NCI-H774 (cell line): ENCODE measurements around the gene TRIP10.

Experiments
- DNase-seq: peaks from one replicate; lab custom pipeline; 2025; lab: John Stamatoyannopoulos, UW

The TRIP10 gene

DNA sequence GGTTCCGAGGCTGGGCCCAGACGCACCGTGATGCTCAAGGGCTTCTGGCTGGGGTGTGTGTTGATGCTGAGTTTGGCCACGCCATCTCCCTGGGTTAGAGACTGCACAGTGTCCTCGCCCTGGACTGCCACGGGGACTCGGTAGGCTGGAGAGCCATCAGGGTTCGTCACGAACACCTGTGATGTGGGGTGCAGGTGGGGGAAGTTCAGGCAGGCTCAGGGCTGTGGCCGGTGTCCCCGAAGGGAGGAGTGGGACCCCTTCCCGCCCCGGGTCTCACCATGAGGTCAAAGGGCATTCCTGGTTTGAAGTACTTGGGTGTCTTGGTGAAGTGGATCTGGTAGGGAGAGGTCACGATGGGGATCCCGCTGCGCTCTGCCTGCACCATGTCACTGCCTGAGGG, 27.2 kb upstream of the TRIP10 start:
- DNase-seq = no peak

DNA sequence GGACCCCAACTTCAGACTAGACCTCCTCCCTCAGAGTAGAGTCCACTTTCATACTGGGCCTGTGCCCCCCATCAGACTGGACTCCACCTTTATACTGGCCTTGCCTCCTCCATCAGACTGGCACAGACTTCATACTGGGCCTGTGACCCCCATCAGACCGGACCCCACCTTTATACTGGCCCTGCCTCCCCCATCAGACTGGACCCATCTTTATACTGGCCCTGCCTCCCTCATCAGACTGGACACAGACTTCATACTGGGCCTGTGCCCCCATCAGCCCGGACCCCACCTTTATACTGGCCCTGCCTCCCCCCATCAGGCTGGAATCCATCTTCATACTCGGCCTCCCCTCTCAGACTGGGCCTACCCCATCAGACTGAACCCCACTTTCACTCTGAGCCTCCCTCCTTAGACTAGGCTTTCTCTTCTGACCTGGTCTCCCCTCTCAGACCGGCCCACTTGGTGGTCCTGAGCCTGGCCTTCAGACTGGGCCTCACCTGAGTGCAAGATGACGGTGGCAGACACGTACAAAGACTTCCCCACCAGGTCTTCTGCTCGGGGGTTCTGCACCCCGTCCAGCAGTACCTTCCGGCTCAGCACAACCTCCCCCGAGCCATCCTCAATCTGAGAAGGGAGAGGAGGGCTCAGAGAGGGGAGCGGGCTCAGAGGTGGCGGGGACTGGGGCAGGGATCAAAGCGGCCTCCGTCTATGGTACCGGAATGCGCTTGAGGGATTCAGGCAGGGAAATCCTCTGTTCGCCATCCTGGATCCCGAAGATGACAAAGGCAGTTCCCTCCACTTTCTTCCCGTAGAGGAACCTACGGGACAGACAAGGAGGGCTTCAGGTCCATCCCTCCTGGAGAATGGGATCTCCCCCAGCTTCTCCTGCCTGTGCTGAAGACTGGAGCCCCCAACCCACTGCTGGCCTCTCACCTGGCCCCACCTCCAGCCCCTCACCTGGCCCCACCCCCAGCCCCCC, 26.5 kb upstream of the TRIP10 start:
- DNase-seq = no peak

DNA sequence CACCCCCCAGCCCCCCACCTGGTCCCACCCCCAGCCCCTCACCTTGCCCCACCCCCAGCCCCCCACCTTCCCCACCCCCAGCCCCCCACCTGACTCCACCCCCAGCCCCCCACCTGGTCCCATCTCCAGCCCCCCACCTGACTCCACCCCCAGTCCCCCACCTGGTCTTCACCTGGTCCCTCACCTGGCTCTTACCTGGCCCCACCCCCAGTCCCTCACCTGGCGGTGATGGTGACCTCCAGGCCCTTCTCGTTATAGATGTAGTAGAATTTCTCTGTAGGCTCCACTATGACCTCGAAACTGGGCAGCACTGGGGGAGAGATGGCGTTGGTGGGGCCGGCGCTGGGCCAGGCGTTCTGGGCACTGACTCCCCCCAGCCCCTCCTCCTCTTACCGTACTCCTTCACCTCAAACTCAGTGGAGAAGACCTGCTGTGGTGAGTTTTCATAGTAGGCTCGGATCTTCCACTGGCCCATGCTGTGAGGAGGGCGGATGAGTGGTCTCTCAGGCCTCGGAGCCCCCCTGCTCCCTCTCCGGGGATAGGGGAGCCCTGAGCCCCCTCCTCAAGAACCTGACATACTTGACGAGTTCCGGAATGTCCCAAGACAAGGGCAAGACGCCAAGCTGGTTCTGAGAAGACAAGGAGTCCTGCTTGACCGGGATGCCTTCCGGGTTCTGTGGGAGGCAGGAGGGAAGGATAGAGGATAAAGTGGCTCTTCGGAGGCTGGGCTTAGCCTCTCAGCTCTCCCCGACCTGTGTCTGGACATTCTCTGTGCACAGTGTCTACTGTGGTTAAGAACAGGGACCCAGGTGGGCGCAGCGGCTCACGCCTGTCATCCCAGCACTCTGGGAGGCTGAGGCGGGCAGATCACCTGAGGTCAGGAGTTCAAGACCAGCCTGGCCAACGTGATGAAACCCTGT, 25.4 kb upstream of the TRIP10 start:
- DNase-seq = no peak

DNA sequence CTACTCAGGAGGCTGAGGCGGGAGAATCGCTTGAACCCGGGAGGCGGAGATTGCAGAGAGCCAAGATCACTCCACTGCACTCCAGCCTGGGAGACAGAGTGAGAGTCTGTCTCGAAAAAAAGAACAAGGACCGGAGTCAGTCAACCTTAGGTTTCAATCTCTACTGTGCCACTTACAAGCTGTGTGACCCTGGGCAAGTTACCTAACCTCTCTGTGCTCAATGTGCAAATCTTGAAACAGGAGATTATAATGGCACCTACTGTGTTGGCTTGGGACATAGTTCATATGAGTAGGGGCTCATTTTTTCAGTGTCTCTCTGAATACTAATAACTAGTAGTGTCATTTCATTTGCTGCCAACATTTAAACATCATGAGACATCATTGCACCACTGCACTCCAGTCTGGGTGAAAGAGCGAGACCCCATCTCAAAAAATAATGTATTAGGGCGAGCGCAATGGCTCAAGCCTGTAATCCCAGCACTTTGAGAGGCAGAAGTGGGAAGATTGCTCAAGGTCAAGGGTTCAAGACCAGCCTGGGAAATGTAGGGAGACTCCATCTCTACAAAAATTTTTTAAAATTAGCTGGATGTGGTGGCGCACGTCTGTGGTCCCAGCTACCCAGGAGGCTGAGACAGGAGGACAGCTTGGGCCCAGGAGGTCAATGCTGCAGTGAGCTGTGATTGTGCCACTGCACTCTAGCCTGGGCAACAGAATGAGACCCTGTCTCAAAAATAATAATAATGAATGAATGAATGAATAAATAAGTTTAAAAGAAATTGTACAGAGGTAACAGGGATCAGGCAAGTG, 24.5 kb upstream of the TRIP10 start:
- DNase-seq = no peak

DNA sequence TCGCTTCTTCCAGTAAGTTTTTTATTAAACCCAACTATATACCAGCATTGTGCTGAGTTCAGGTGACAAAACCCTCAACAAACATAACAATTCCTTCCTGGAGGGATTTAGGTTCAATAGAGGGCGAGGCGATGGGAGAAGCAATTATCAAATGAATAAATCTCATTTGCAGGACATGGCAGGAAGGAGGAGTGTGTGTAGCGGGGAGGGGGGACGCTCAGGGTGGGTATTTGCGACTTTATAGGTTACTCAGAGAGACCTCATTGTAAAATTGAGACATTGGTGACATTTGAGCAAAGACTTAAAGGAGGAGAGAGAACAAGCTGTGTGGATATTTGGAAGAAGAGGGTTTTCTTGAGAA, 22.9 kb upstream of the TRIP10 start:
- DNase-seq = no peak

DNA sequence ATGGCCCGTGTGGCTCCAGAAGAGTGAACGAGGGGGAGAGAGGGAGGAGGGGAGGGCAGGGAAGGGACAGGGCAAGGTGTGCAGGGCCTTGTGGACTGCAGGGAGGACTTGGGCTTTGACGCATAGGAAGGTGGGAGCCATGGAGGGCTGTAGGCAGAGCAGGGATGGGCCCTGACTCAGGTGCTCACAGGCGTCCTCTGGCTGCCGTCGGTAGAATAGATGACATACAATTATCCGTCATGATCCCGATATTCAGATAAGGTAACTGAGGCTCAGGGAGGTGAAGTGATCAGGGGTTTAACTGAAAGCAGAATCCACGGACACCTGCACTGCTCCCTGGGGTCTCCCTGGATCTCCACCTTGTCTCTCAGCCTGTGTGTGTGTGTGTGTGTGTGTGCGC, 22.4 kb upstream of the TRIP10 start:
- DNase-seq = no peak

DNA sequence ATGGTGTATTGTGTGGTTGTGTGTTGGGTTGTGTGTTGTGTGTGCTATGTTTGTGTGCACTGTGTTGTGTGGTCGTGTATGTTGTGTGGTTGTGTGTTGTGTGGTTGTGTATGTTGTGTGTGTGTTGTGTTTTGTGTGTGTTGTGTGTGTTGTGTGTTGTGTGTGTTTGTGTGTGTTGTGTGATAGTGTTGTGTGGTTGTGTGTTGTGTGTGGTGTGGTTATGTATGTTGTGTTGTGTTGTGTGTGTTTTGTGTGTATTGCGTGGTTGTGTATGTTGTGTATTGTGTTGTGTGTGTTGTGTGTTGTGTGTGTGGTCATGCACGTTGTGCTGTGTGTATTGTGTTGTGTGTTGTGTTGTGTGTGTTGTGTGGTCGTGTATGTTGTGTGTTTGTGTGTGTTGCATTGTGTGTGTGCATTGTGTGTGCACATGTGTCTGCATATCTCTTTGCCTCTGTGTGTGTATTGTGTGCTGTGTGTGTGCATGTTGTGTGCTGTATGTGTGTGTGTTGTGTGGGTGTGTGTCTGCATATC, 22.0 kb upstream of the TRIP10 start:
- no peak for DNase-seq

DNA sequence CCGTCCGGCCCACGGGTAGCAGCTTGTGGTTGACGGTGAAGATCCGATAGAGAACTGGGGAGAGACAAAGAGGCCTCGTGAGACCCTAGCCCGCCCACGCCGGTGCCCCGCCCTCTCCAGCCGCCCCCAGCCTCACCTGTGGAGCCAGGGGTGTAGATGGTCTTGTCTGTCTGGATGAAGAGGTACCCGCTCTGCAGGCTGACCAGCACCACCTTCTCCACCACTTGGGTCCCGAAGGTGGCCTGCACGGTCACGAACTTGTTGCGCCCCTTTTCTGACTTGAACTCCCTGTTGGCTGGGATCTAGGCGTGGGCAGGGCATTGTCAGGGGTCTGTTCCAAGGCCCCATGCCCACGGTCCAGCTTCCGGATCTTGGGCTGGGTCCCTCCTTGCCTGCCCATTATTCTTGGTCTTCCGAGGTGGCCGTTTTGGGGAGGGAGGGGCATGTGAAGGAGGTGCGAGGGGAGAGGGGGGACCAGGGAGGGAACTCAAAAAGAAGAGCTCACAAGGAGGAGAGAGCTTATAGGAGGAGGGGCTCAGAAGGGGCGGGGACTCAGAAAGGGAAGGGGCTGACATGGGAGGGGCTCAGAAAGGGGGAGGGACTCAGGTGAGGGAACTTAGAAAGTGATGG, 21.3 kb upstream of the TRIP10 start:
- DNase-seq = no peak

DNA sequence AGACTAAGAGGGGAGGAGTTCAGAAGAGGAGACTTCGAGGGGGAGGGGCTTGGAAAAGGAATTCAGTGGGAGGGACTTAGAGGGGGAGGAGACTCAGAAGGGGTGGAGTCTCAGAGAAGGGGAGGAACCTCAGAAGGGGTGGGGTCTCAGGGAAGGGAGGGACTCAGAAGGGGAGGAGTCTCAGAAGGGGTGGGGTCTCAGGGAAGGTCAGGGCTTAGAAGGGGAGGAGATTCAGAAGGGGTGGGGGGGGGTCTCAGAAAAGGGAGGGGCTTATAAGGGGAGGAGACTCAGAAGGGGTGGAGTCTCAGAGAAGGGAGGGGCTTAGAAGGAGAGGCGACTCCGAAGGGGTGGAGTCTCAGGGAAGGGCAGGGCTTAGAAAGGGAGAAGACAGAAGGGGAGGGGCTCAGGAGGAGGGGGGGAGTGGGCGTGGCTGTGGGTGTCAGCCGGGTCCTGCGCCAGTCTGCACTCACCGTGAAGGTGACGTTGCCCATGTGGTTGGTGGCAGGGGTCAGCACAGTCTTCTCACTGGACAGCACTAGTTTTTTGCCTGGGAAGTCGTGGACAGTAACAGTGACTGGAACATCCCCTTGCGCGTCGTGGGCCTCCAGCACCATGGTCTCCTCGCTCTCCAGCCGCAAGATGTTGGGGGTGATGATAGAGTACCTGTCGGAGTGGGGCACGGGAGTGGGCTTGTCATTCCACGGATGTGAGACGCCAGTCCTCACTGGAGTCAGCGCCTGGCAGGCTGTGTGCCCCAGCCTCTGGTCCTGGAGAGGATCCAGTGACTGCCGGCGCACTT, 20.5 kb upstream of the TRIP10 start:
- no peak for DNase-seq

DNA sequence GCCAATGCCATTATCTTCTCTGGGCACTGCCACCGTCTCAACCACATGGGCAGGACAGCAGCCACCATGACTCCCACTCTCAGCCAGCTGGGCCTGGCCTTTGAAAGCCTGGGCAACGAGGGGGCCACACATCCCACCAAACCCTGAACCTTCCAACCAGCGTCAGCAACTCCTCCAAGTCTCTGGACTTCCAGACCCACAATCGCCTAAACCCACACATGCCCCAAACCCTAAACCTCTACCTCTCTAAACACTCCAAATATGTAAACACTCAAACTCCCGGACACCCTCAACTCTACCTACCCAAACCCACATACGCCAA, 20.0 kb upstream of the TRIP10 start:
- no peak for DNase-seq

DNA sequence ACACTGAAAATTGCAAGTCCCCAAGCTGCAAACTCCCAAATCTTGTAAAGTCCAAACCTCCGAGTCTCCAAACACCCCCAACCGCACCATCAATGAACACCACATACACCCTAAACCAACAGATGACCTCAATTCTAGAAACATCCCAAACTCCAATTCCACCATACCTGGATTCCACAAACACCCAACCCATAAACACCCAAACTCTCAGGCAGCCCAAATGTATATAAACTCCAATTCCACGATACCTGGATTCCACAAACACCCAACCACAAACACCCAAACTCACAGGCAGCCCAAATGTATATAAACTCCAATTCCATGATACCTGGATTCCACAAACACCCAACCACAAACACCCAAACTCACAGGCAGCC, 19.5 kb upstream of the TRIP10 start:
- DNase-seq = no peak

DNA sequence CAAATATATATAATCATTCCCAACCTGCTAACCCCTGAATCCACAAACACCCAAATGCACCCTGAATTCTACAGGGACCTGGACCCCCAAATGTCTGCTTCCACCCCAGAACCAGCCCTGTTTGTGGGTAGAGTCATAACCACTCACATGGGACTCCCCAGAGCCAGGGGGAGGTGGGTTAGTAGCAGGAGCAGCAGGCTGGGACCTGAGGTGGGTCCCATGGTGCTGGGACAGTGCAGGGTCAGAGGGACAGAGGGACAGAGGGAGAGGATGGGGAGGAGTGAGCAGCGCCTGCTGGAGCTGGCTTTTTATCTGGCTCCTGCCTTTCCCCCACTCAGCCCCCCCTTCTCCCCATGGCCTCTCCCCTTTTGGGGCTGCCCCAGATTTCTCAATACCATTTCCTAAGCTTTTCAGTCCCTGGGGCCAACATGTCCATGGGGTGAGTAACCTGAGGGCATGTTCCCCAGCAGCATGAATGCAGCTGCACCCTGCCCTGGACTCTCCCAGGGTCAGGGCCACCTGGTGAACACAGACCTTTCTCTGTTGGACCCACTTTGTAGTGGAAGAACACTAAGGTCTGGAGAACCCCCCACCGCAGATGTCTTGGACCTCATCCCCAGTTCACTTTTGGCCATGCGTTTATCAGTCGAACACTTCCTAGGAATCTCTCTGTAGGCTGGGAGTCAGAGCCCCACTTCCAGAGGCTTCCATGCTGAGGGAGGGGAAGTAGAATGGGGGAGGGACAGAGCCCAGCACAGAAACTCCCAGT, 18.9 kb upstream of the TRIP10 start, which contains the start of gene C3:
Gene C3 (minus strand): TSS at position 282 of the 769 bp plus-strand sequence. CDS start 61 bp downstream, at position 221.
- no peak for DNase-seq

DNA sequence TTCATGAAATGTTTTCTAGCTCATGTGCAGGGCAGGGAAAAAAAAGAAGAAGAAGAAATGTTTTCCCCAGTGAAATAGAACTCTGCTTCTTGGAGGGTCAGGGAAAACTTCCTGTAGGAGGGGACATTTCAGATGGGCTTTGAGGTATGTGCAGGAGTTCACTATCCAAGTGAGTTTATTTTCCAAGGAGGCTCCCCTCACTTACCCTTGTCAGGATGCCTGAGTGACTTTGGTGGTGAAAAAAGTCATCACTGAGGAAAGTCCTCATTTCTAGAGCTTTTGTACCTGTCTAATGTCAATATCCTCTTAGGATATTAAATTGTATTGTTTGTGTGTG, 18.4 kb upstream of the TRIP10 start:
- no peak for DNase-seq

DNA sequence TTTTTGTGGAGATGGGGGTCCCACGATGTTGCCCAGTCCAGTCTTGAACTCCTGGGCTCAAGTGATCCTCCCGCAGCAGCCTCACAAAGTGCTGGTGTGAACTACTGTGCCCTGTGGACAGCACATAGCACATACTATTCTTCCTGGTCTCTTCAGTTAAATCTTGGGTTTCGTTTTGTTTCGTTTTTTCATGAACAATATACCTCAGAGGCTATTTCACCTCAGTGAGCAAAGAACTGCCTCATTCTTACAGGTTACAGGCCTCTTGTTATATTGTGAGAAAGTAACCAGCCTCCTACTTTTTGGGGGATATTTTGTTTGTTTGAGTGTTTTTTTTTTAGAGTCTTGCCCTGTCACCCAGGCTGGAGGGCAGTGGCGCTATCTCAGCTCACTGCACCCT, 17.7 kb upstream of the TRIP10 start:
- DNase-seq = no peak

DNA sequence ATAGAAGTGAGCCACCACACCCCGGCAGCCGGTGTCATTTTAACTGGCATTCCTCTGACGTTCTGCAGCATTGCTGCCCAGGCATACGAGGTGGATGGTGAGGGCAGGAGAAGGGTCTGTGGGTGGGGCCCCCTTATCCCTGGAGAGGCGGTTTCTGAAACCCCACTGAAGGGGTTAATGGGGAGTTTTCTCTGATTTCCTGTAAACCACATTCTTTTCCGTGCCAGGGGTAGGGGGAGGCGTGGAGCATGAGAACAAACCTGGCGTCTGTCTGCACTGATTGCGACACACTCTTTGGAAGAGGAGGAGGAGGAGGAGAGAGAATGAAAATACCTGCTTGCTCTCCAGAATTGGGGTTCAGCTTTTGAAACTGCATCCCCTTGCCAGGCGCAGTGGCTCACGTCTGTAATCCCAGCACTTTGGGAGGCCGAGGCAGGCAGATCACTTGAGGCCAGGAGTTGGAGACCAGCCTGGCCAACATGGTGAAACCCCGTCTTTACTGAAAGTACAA, 16.3 kb upstream of the TRIP10 start:
- DNase-seq = no peak

DNA sequence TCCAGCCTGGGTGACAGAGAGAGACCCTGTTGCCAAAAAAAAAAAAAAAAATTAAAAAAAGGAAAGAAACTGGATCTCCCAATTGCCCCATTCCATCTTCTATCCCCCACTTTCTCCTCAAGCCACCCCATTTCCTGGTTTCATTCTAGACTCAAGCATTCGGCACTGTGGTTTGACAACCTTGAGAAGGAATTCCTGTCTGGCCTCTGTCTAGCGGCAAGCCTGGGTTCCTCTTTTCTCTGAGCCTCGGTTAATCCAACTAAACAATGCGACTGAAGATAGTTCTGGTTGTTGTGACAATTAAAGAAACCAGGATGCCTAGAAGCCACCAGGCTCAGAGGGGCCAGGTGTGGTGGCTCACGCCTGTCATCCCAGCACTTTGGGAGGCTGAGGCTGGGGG, 15.7 kb upstream of the TRIP10 start:
- DNase-seq = no peak

DNA sequence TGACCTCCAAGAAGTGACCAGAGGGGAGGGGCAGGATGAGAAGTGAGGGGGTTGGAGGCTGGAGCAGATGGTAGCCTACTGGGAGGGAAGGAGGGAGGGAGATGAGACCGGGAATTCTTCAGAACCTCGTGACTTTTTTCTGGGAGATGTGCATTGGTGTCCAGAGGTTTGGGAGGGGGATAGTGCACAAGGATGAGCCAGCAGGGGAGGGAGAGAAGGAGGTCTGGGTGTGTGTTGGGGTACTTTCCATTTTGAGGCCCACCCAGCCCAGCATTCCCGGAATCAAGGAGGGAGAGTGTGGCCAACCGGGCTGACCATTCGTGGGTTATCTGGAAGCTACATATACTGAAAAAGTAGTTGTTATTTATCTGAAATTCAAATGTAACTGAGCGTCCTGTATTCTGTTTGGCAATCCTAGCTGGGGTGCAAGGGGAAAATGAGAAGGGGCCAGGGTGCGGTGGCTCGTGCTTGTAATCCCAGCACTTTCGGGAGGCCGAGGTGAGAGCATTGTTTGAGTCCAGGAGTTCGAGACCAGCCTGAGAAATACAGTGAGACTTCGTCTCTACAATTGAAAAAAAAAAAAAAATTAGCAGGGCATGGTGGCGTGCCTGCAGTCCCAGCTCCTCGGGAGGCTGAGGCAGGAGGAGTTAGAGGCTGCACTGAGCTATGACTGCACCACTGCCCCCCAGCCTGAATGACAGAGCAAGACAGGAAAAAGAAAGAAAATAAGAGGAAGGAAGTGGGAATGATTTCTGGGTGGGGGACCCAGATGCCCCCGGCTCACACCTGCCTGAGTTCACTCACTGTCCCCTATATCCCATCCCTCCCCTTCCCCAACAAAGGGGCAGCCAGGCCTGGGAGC, 14.6 kb upstream of the TRIP10 start:
- DNase-seq = no peak

DNA sequence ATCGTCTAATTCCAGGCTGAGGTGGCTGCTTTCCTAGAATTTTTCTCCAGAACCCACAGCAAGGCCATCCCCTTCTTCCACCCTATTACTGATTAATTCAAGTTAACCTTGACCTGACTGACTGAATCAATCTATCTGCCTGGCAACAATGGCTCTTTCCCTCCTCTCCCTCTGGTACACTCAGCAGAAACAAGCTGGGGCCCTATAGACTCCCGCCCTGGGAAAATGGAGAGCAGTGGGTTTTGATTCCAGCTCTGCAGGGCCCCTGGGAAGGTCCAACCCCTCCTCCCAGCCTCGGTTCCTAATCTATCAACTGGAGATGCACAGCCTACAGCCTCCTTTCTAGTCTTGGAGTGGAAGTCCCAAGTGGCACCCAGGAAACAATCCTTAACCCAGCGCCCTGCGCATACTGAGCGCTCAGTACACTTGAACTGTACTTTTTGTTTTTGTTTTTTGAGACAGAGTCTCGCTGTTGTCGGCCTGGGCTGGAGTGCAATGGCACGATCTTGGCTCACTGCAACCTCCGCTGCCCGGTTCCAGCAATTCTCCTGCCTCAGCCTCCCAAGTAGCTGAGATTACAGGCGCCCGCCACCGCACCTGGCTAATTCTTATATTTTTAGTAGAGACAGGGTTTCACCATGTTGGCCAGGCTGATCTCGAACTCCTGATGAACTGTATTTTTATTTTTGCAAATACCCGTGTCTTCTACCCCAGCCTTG, 13.8 kb upstream of the TRIP10 start:
- DNase-seq = no peak
